IPS DF 6.9 (cell line): ENCODE measurements around the gene SLC6A13.
"Not testable (repeated sequence)": the region's sequence is repeated elsewhere in the genome, so short reads cannot be mapped to it uniquely, and the experiment has no call there.

ENCODE experiments used
- DNase-seq: peaks from one replicate; pipeline ENCODE4 v3.0.0-alpha.2; 2013; ENCODE audit warnings: low read depth, low spot score
- H3K27ac ChIP-seq: one replicate; pipeline ENCODE4 v1.5.1; 2013; ENCODE audit warnings: low read length, control low read depth
- H3K27me3 ChIP-seq: 2 replicates; pipeline ENCODE4 v1.6.1; 2013; ENCODE audit warnings: mild to moderate bottlenecking, low read length; ENCODE audit not compliant: control insufficient read depth, insufficient read depth
- H3K36me3 ChIP-seq: 2 replicates; pipeline ENCODE4 v1.6.1; 2013; ENCODE audit warnings: low read length; ENCODE audit not compliant: control insufficient read depth, insufficient read depth
- H3K4me1 ChIP-seq: 2 replicates; pipeline ENCODE4 v1.6.1; 2013; ENCODE audit warnings: low read length; ENCODE audit not compliant: control insufficient read depth, insufficient read depth
- H3K4me3 ChIP-seq: 2 replicates; pipeline ENCODE4 v1.5.1; 2013; ENCODE audit warnings: mild to moderate bottlenecking, low read length
- H3K9me3 ChIP-seq: 2 replicates; pipeline ENCODE4 v1.6.1; 2013; ENCODE audit warnings: low read length, inconsistent platforms; ENCODE audit not compliant: control insufficient read depth, insufficient read depth
- WGBS: extraction: QIAGEN DNeasy Blood & Tissue Kit; methylation state at CpG from one replicate; pipeline ENCODE4 v1.1.7; 2013; ENCODE audit warnings: mixed read lengths, missing lambda C conversion rate; ENCODE audit not compliant: insufficient read length, insufficient coverage; 5-methylcytosine and 5-hydroxymethylcytosine counted together

The SLC6A13 gene

DNA sequence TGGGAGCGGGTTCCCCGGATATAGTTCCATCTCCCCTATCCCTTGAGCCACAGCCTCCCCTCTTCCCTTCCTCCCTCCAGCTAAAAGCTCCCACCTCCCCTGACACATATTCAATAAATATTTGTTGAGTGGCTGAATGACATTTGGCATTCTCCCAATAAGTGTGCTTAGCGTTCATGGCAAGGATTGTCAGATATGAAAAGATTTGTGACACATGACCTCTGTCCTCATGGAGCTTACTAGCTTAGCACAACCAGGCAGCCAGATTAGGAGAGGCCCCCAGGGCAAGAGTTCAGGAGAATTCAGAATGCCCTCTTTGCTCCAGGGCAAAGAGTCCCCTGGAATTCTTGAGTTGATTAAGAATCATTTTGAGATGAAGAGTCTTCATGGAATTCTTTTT lies 26.2 kb downstream of the SLC6A13 start:
- no peaks in the 10 kb centered on the region for H3K36me3 ChIP-seq
- no peaks in the 10 kb centered on the region for H3K27me3 ChIP-seq
- H3K4me3 ChIP-seq = no peak overlapping the region
- no peak overlapping the region for H3K27ac ChIP-seq
- no CpG with 5 or more reads among the region's 3 CpGs for WGBS
- no peaks in the 10 kb centered on the region for H3K4me1 ChIP-seq
- no peaks in the 10 kb centered on the region; the same call in 1 of the 2 replicates for H3K9me3 ChIP-seq
- no peak for DNase-seq

DNA sequence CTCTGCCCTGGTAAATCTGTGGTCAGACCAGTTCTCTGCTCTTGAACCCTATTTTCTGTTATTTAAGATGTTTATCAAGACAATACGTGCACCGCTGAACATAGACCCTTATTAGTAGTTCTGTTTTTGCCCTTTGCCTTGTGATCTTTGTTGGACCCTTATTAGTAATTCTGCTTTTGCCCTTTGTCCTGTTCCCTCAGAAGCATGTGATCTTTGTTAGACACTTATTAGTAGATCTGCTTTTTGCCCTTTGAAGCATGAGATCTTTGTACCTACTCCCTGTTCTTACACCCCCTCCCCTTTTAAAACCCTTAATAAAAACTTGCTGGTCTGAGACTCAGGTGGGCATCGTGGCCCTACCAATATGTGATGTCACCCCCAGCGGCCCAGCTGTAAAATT lies 26.7 kb downstream of the SLC6A13 start:
- no CpG with 5 or more reads among the region's 4 CpGs for WGBS
- H3K4me1 ChIP-seq, H3K27ac ChIP-seq, H3K27me3 ChIP-seq, H3K9me3 ChIP-seq, DNase-seq, H3K36me3 ChIP-seq, H3K4me3 ChIP-seq: not testable (repeated sequence)

DNA sequence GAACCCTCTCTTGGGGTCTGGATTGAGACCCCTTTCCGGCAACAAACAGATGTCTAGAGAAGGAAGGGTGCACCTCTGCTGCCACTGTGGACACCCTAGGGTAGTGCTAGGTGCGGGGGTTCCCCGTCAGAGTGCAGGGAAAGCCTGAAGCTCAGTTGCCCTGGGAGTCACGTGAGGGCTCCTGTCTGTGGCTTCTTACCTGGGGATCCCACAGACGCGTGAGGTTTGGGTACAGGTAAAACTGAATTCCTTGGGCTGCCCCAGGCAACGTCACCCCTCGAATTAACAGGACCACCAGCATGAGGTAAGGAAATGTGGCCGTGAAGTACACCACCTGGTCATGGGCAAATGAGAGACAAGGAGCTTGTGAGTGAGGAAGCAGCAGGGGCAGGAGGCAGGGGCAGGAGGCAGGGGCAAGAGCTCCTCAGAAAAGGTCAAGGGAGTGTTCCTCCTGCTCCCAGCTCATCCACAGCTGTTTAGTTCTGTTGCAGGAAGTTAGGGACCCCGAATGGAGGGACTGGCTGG lies 27.7 kb downstream of the SLC6A13 start:
- H3K9me3 ChIP-seq = no peaks in the 10 kb centered on the region; the same call in 1 of the 2 replicates
- H3K27me3 ChIP-seq = no peaks in the 10 kb centered on the region
- no peaks in the 10 kb centered on the region for H3K36me3 ChIP-seq
- DNase-seq = no peak
- no peak overlapping the region for H3K27ac ChIP-seq
- no peak overlapping the region for H3K4me3 ChIP-seq
- no CpG with 5 or more reads among the region's 10 CpGs for WGBS
- H3K4me1 ChIP-seq = 0 out of 2 replicates have a peak, but pooled peaks cover 2% of the 10 kb centered on the region

DNA sequence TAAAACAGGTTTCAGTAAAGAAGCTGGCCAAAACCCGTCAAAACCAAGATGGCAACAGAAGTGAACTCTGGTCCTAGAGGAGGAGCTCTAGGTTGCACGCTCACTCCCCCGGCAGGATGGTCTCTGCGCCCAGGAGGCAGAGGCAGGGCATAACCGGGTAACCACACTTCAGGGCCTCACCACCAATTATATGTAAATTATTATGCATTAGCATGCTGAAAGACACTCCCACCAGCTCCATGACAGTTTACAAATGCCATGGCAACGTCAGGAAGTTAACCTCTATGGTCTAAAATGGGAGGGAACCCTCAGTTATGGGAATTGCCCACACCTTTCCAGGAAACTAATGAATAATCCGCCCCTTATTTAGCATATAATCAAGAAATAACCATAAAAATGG lies 28.6 kb downstream of the SLC6A13 start:
- DNase-seq = no peak
- Histone ChIP-seq H3K27ac (no peak overlapping the region), H3K27me3 (no peaks in the 10 kb centered on the region), H3K36me3 (no peaks in the 10 kb centered on the region), H3K4me3 (no peak overlapping the region), H3K4me1 (0 out of 2 replicates have a peak, but pooled peaks cover 2% of the 10 kb centered on the region), H3K9me3 (no peaks in the 10 kb centered on the region; the same call in 1 of the 2 replicates)
- no CpG with 5 or more reads among the region's 7 CpGs for WGBS

DNA sequence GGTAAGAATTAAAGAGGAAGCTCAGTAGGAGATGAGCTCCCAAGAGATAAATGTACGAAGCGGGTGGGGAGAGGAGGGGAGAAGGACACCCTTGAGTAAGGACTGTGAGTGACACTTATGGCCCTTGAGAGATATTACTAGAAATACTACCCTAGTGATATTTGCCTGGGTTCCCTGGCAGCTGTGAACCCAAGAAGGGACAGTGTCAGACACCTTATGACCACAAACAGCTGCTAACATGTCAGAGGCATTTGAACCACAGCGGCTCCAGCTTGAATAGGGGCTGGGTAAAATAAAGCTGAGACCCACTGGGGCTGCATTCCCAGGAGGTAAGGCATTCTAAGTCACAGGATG lies 29.0 kb downstream of the SLC6A13 start:
- Histone ChIP-seq H3K36me3 (no peaks in the 10 kb centered on the region), H3K4me1 (0 out of 2 replicates have a peak, but pooled peaks cover 2% of the 10 kb centered on the region), H3K27ac (no peak overlapping the region), H3K9me3 (no peaks in the 10 kb centered on the region; the same call in 1 of the 2 replicates), H3K4me3 (no peak overlapping the region), H3K27me3 (no peaks in the 10 kb centered on the region)
- no CpG with 5 or more reads among the region's 3 CpGs for WGBS
- no peak for DNase-seq

DNA sequence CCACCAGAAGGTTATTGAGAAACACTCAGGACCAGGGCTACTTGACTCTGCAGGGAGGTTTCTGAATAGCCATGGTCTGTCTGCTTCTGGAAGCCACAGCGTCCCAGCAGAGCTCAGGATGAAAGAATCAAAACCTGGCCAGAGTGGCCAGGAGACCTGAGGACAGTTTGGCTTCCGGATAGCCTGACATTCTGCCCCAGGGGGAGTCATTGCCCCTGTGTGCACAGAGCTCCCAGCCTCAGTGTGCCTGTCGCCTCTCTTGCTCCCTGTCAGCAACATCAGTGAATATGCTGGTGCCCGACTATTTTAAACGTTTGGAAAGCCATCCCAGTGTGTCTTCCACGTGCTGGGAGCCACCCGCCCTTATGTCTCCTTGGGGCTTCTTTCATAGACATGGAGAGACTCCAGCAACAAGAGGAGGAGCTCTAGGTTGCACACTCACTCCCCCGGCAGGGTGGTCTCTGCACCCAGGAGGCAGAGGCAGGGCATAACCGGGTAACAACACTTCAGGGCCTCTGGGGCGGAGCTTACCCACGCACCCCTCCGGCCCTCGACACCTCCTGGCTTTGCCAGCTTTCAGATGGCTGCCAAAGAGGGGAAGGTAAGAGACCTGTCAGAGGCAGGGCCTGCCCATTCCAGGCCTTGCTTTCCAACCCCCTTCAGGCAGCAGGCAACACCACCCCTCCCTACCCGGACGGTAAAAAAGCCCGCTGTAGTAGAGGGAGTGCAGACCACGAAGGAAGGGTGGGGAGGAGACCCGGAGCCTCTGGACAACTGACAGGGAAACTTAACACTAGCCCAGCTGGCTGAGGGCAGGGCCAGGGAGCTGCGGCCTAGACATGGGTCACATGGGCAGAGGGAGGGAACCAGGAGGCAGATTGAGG lies 29.7 kb downstream of the SLC6A13 start:
- no peak for DNase-seq
- Histone ChIP-seq H3K27ac (no peak overlapping the region), H3K4me3 (no peak overlapping the region), H3K4me1 (0 out of 2 replicates have a peak, but pooled peaks cover 2% of the 10 kb centered on the region), H3K27me3 (no peaks in the 10 kb centered on the region), H3K9me3 (no peaks in the 10 kb centered on the region; the same call in 1 of the 2 replicates), H3K36me3 (no peaks in the 10 kb centered on the region)
- no CpG with 5 or more reads among the region's 19 CpGs for WGBS

DNA sequence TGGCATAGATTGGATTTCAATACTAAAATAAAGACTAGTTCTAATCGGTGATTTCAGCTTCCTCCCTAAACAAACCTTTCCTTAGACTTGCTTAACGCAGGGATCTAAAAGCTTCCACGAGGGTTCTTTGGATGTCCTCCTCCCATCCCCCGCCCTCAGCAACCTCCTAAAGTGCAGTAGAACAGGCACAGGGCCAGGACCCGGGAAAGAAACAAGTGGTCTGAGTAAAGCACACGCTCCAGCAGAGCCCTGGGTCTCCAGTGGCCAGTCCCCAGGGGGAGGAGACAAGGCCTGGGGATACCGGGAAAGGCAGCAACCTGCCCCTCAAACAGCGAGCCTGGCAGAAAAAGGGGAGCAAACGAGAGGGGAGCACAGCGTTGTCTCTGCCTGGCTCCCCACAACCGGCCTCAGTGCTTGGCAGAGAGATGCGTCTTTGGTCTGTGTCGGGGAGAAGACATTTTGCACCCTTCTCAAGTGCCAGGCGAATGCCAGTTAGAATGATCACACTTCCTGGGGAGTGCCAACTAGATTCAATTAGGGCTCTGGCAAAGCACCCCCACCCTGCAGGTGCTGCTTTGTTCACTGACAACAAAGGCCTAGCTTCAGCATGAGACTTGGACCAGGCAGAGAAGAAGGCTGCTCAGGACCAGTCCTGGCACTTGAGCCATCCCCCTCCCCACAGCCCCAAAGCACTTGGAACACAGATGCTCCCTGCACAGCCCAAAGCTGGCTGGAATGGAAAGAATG lies 31.5 kb downstream of the SLC6A13 start:
- H3K9me3 ChIP-seq = no peaks in the 10 kb centered on the region
- H3K27me3 ChIP-seq = no peaks in the 10 kb centered on the region
- H3K4me1 ChIP-seq = 0 out of 2 replicates have a peak, but pooled peaks cover 2% of the 10 kb centered on the region
- no CpG with 5 or more reads among the region's 14 CpGs for WGBS
- no peaks in the 10 kb centered on the region for H3K36me3 ChIP-seq
- H3K27ac ChIP-seq = no peak overlapping the region
- H3K4me3 ChIP-seq = no peak overlapping the region
- DNase-seq = no peak

DNA sequence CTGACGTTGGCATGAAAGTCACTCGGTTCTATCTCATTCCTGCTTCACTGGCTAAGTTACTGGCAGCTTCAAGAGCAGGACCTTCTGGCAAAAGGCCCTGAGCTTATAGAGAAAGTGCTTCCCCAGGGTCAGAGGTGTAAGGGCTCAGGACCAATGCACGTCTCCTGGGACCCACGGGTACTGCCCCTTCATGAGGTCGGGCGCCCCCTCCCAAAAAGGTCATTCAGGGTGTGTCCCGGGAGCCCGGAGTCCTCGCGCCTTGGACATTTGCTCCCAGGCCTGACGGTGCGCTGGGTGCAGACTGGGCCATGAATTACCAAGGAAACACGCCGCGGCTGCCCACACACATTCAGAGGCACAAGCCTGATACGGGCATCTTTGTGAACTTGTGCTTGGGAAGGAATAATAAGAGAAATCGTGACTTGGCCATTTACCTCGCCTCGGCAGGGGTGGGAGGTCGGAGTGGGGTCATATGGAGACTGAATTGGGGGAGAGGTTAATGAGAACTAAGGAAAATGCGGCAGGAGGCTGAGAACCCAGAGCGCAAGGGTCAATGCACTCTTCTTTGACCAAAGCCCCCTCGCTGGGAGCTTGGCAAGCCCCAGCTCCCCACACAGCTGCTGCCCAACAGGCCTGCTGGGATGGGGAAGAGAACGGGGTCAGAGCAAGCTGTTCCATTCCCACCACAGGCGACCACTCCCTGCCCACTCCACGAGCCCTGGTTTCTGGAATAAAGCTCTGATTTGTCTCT lies 33.0 kb downstream of the SLC6A13 start:
- Histone ChIP-seq H3K9me3 (no peaks in the 10 kb centered on the region), H3K27ac (no peak overlapping the region), H3K4me1 (0 out of 2 replicates have a peak, but pooled peaks cover 2% of the 10 kb centered on the region), H3K36me3 (no peaks in the 10 kb centered on the region), H3K27me3 (no peaks in the 10 kb centered on the region), H3K4me3 (no peak overlapping the region)
- no peak for DNase-seq
- WGBS = no CpG with 5 or more reads among the region's 26 CpGs

DNA sequence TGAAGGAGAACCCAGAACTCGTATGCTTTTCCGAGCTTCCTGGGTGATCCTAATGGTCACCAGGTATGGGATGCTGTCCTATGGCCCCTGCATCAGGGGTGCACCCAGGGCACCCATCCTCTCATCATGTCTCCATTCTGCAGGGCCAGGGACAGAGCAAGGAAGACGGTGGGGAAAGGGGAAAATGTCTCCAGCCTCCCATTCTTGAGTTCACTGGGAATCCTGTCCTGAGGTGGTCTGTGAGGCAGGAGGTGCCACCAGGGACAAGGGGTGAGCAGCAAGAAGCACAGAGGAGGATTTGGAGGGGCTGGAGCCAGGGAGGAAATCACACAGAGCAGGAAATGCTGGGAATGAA lies 33.8 kb downstream of the SLC6A13 start:
- Histone ChIP-seq H3K27ac (no peak overlapping the region), H3K9me3 (no peaks in the 10 kb centered on the region), H3K36me3 (no peaks in the 10 kb centered on the region), H3K4me1 (0 out of 2 replicates have a peak, but pooled peaks cover 2% of the 10 kb centered on the region), H3K27me3 (no peaks in the 10 kb centered on the region), H3K4me3 (no peak overlapping the region)
- no CpG with 5 or more reads among the region's 3 CpGs for WGBS
- DNase-seq = no peak
